GM18909 (cell line): ENCODE results near the gene LENG8.
"Not testable (repeated sequence)": the region's sequence is repeated elsewhere in the genome, so short reads cannot be mapped to it uniquely, and the experiment has no call there.

ENCODE experiments used
- ATAC-seq: cut with Tn5 transposase; IDR thresholded peaks from one replicate; pipeline ENCODE4 v1.9.1; 2021; ENCODE audit warnings: mild to moderate bottlenecking; ENCODE audit not compliant: unreplicated experiment, poor library complexity

The LENG8 gene

DNA sequence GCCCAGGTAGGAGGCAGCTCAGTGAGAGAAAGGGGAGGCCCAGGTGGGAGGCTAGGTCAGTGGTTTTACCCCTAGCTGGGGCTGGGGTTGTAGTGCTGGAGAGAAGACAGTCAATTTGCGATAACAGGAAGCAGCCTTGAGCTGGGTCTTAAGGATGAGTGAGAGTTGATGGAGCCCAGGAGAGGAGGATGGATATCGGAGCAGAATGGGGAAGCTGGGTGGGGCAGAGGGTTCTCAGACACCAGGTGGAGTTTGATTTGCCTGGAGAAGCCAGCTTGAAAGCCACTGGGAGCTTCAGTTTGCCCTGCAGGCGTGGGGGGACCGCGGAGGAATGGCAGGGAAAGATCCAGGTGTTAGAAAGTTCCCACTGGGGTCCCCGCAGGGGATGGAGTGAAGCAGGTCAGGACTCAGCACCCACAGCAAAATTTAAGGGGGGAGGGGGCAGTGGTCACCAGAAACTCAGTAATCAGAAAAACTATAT, 24.9 kb downstream of the LENG8 start:
- no peak for ATAC-seq

DNA sequence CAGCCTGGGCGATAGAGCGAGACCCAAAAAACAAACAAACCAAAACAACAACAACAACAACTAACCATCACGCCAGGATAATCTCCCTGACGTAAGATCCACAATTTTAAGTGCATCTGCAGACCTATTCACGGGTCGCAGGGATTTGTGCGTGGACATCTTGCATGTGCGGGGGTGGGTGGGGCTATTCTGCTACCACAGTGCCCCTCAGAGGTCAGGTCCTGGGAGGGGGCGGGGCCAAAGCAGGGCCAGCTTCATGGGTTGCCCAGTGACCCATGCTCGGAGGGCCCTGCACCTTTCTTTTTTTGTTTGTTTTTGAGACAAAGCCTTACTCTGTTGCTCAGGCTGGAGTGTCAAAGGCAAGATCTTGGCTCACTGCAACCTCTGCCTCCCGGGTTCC, 26.7 kb downstream of the LENG8 start:
- no peak for ATAC-seq

DNA sequence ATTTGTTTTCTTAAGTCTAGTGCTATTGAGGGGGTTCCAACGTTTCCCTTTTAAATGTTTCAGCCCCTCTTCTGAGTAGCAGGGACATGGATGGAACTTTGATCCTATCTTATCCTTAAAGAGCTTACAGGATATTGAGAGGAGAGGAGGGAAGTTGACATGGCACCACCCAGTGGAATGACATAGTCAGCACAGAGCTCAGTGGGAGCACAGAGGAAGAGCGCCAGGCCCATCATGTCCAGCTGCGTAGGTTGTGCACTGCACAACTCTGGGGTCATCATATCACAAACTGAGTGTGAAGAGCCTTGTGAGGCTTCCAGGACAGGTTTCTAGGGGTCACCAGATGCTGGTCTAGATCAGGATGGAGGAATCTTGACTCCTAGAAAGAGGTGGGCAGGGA, 28.7 kb downstream of the LENG8 start:
- ATAC-seq = no peak

DNA sequence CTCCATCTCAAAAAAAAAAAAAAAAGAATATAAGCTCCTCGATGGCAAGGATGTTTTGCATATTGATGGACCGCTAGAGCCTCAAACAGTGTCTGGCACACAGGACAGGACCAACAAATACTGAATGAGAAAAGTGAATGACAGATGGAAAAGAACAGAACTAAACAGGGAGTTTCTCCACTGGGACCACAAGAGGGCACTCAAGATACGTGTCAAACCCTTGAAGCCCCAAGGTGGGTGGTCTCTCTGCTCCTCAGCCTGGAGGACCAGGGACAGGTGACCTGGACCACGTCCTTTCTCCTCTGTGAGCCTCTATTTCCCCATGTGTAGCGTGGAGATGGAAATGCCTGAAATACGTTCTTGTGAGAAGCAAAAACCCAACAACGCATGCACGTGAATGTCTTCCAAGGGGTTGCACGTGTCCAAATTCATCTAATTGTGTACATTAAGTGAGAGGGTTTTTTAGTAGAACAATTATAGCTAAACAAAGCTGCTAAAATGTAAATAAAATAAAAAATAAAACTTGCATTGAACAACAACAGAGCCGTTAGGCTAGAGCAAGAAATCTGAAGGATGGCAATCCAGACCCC, 29.8 kb downstream of the LENG8 start:
- ATAC-seq = no peak

DNA sequence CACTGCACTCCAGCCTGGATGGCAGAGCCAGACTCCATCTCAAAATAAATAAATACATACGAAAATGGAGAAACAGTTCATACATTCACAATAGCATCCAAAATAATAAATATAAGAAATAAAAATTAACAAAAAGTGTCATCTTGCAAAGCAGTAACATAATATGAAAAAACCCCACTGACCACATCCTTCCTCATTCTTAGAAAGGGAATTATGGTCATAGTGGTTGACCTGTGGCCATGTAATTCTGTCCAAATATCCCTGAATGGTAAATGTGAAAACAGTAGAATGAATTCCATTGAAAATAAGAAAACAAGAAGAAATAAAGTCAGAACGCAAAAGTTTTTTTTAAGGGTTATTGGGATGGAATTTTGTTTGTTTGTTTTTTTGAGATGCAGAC, 31.1 kb downstream of the LENG8 start:
- ATAC-seq = no peak

DNA sequence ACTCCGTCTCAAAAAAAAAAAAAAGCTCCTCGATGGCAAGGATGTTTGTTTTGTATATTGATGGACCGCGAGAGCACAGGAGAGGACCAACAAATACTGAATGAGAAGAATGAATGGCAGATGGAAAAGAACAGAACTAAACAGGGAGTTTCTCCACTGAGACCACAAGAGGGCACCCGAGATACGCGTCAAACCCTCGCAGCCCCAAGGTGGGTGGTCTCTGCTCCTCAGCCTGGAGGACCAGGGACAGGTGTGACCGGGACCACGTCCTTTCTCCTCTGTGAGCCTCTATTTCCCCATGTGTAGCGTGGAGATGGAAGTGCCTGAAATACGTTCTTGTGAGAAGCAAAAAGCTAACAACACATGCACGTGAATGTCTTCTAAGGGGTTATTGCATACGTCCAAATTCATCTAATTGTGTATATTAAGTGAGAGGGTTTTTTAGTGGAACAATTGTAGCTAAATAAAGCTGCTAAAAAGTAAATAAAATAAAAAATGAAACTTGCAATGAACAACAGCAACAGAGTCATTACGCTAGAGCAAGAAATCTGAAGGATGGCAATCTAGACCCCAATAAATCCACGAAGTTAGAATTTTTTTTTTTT, 32.4 kb downstream of the LENG8 start:
- no peak for ATAC-seq

DNA sequence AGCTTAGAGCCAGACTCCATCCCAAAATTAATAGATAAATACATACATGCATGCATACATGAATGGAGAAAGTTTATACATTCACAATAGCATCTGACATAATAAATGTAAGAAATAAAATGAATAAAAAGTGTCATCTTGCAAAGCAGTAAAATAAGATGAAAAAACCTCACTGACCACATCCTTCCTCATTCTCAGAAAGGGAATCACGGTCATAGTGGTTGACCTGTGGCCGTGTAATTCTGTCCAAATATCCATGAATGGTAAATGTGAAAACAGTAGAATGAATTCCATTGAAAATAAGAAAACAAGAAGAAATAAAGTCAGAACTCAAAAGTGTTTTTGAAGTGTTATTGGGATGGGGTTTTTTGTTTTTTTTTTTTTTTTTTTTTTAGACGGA, 33.9 kb downstream of the LENG8 start:
- ATAC-seq = no peak

DNA sequence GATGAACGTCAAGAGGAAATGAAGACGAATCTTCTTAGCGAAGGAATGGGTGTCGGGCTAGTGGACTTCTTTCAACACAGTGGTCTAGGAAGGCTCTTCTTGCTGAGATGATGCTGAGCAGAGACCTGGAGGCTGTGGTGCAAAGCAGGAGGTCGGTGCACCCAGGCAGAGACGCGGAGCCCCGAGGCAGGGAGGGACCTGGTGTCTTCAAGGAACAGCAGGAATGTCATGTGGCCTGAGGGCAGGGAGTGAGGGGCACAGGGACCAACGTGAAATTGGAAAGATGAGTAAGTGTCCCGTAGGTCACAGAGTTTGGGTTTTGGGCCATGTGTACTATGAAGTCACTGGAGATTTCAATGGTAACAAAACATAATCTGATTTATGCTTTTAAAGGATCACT, 35.5 kb downstream of the LENG8 start:
- ATAC-seq = no peak

DNA sequence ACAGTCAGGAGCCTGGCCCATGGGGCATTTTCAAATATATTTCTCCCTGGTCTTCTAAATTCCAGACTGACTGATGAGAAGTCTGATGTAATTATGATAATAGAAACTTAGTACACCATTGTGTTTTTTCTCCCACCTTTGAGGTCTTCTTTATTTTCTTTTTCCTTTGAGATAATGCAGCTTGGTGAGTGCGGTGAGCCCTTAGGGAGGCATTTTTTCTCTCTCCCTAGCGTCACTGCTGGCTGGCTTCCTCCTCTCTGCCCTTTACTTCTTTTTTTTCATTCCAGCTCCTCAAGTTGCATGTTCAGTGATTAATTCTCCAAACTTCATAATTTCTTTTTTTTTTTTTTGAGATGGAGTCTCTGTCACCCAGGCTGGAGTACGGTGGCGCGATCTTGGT, 36.9 kb downstream of the LENG8 start:
- no peak for ATAC-seq

DNA sequence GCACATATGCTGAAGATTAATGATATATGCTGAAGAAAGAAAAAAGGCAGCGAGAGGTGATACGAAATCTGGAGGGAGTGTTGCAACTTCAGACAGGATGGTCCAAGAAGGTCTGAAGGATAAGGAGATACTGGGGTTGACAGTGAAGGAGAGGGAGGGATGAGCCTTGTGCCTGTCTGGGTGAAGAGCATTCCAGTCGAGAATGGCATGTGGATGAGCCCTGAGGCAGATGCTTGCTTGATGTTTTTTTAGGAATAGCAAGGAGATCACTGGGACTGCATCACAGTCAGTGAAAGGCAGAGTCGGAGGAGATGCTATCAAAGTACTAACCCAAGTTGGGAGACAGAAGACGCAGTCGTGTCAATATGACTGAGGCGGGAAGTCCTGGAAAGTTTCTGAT, 40.3 kb downstream of the LENG8 start:
- no peak for ATAC-seq

DNA sequence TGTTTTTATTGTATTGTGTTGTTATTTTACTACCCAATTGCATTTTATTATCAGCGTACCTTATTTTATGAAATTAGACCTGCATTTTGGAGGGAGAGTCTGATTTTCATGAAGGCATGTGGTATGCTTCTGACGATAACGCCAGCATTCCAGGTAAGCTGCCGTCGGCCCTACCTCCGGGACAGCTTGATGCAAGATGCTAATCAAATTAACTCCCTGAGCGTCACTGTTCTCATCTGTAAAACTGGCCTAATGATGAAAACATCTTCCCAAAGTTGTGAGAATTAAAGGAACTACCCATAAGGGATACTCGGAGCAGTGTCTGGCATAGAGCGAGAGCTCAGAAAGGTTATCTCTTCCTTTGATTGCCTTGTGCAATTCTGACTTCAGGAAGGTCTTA, 40.8 kb downstream of the LENG8 start:
- no peak for ATAC-seq

DNA sequence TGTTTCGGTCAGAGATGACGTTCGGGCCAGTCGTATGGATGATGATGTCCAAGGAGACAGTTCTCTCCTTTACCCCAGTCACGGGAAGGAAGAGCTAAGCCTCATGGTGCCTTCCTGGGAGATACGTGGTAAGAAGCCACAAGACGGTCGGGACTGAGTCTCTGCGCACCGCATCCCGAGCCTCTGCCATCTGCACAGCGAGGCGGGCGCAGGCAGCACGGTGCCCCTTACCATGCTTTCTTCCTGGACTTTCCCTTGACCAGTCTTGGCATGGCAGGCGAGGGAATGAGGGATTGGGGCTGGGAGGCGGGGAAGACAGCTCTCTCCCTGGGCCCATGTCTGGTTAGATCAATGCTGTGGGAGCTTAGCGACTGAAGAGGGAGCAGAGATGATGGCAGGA, 43.6 kb downstream of the LENG8 start:
- no peak for ATAC-seq

DNA sequence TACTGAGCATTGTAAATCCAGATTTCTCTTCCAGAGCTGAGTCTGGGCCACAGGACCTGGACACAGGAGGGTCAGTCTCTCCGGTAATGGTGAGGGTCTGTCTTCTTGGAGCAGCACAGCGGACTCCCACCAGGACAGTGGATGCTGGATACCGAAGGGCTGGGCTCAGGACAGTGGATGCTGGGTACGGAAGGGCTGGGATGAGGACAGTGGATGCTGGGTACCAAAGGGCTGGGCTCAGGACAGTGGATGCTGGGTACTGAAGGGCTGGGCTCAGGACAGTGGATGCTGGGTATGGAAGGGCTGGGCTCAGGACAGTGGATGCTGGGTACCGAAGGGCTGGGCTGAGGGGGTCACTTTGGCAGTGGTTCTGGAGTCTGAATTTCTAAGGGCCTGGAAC, 44.1 kb downstream of the LENG8 start:
- ATAC-seq = not testable (repeated sequence)

DNA sequence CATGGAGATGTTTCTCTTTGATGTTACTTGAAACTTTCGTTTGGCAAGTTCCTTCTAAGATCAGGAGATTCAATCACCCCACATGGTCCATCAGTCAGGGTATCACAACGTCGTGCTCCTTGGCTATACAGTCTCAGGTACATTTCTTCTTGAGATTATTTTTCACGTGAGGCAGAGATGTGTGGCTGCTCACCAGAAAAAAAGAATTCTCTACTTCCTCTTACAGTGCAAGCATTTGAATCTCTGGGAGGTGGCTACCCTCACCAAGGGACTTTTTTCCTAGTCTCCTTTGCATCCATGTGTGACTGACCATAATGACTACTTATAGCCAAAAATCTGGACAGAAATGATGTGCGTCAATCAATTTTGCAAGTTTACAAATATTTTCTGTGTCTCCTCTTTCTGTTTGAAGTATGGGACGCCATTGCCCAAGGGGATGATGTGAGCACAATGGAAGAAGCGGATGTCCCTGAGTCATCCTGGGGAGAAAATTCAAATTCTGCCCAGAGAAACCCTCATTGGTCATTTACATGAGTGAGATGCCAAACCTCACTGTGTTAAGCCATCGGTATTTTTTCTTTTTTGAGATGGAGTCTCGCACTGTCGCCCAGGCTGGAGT, 45.1 kb downstream of the LENG8 start:
- no peak for ATAC-seq

DNA sequence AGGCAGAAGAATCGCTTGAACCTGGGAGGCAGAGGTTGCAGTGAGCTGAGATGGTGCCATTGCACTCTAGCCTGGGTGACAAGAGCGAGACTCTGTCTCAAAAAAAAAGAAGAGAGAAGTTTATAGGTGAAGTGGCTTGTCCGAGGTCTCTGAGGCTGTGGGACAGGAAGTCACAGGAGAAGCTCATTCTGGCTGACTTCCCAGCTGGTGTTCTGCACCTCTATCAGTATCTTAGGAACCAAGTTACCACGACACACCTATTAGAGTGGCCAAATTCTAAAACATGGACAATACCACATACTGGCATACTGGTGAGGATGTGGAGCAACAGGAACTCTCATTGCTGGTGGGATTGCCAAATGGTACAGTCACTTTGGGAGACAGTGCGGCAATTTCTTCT, 46.3 kb downstream of the LENG8 start:
- not testable (repeated sequence) for ATAC-seq

DNA sequence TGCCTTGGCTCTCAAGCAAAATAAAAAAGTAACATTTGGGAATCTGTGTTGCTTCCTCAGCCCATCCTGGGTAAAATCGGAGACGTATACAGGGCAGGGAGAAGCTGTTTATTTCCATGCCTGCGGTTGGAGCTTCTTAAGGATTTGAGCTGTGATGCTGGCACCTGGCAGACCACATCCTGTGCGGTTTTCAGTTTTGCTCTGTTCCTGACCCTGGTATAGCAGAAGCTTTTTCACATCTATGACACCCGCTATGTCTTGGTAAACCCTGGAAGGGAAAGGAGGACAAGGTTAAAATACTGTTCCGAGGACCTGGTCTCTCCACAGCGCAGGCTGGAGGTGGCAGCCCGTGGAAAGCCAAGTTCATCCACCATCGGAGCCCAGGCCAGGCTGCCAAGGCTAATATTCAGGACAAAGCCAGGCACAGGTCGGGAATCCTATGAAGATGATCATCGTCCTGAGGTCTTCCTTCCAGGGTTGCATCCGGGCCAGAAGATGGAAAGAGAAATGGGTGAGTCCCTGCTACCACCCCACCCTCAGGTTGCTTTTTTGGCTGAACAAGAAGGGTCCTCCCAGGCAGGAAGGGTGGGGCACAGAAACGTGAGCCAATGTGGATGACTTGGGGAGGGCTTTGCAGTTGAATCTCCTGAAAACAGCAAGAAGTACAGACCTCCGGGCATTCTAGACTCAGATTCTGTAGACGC, 48.9 kb downstream of the LENG8 start:
- ATAC-seq = not testable (repeated sequence)

DNA sequence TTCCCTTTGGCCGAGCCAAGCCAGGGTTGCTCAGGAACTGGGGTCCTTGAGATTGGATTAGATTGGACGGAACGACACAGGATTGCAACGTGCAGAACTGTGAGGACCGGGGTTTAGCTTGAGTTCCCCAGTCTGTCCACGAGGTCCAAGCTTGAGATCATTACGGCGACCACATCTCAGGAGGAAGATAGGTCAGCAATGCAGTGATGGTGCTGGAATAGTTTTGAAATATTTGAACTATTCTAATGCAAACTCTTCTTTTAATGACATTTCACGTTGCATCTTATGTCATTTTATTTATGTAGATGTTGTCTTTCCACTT, 49.4 kb downstream of the LENG8 start:
- ATAC-seq = not testable (repeated sequence)

DNA sequence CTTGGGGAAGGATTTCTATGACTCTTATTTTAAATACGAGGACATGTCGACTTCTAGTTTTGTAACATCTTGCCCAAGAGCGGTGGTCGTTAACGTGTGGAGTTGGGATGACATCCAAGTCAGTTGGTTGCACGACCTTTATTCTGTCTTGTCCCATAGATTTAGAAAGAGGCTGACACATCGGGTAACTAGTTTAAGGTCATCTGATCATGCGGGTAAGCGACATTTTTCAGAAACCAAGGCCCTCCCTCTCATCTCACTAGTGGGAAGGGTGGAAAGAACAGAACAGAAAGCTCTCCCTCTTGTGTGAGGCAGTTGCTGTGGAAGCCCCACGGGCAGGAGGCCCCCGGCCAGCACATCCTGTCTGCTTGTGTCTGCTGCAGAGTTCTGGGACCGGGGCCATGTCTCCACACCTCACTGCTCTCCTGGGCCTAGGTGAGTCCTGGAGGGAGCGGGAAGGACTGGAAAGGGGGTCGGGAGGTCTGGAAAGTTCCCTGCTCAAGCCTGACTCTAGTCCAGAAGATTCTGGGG, 53.6 kb downstream of the LENG8 start, which contains the start of gene LAIR2:
TSS of gene LAIR2 (plus strand) at position 314 of the 531 bp plus-strand sequence. CDS start at position 402, 88 bp downstream.
- no peak for ATAC-seq

DNA sequence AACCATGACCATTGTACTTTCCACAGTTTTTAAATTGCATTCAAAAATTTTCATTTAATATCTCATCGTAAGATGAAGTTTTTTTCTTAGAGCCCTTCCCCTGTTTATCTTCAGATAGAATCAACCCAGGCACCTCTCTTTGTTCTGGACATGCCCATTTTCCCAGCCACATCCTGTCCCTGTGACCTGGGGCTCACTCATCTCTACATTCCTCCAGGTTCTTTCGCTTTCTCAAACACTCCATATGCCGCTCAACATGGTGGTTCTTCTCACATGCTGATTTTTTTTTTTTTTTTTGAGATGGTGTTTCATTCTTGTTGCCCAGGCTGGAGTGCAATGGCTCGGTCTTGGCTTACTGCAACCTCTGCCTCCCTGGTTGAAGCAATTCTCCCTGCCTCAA, 56.5 kb downstream of the LENG8 start:
- not testable (repeated sequence) for ATAC-seq

DNA sequence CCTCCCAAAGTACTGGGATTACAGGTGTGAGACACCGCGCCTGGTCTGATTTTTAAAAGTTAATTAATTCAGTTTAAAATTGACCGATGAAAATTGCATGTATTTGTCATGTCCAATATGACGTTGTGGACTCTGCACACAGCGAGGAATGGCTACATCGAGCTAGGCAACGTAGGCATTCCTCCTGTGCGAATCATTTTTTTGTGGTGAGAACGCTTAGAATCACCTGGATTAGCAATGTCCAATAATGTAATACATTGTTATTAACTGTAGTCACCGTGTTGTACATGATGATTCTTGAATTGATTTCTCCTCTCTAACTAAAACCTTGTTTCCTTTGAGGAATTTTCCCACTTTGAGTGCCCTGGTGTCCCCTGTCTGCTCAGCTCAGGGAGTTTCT, 57.1 kb downstream of the LENG8 start:
- no peak for ATAC-seq
